IMR-90 (cell line): ENCODE measurements around the gene PMPCA. TPM values are rescaled to one million over a fixed set of nuclear protein-coding genes. Genes with fewer than 3 reads are reported as not detected.

Experiments used
- ATAC-seq: fragments of 200-7000 bp; cut with Tn5 transposase; 2 replicates; pipeline ENCODE4 v1.9.1; 2020; ENCODE audit warnings: low read depth, mild to moderate bottlenecking, moderate library complexity
- BruUV-seq: library from RNA; stranded (reverse); fragments of 400-500 nt; replicated peaks from 2 replicates; lab custom pipeline; 2021; lab: Mats Ljungman, UMichigan
- CTCF ChIA-PET: fragments of 300-600 bp; formaldehyde crosslinking; extraction: SDS; loops from one replicate; lab custom pipeline; 2021; ENCODE audit warnings: antibody characterized with exemption; lab: Yijun Ruan, JAX
- POLR2A ChIA-PET: fragments of 300-600 bp; sonication (Branson Sonifier 250); formaldehyde crosslinking; loops from one replicate; lab custom pipeline; 2022; ENCODE audit warnings: antibody characterized with exemption; ENCODE audit not compliant: unreplicated experiment; lab: Charles Lee
- DNase-seq: peaks from one replicate; pipeline ENCODE4 v3.0.0; 2013
- H2AFZ ChIP-seq: replicated peaks from 2 replicates; pipeline ENCODE3; 2013; ENCODE audit warnings: low read length, mild to moderate bottlenecking; ENCODE audit not compliant: poor library complexity
- H2AK5ac ChIP-seq: 2 replicates; pipeline ENCODE4 v1.6.1; 2013; ENCODE audit warnings: low read depth, low read length, inconsistent platforms
- H2AK9ac ChIP-seq: replicated peaks from 2 replicates; pipeline ENCODE3; 2013; ENCODE audit warnings: mild to moderate bottlenecking, low read depth, low read length, moderate library complexity; ENCODE audit not compliant: poor library complexity
- H2BK120ac ChIP-seq: 2 replicates; pipeline ENCODE4 v1.6.1; 2013; ENCODE audit warnings: low read depth, low read length, inconsistent platforms
- H2BK15ac ChIP-seq: 3 replicates; pipeline ENCODE4 v1.6.1; 2013; ENCODE audit warnings: low read depth, low read length, inconsistent platforms
- H2BK20ac ChIP-seq: 2 replicates; pipeline ENCODE4 v1.6.1; 2013; ENCODE audit warnings: low read depth, mild to moderate bottlenecking, inconsistent platforms, low read length, moderate library complexity
- H2BK5ac ChIP-seq: 2 replicates; pipeline ENCODE4 v1.6.1; 2013; ENCODE audit warnings: mild to moderate bottlenecking, low read depth, low read length, inconsistent platforms; ENCODE audit not compliant: poor library complexity, severe bottlenecking
- H3K14ac ChIP-seq: replicated peaks from 2 replicates; pipeline ENCODE4 v1.6.1; 2013; ENCODE audit warnings: low read depth, low read length, inconsistent platforms
- H3K18ac ChIP-seq: 2 replicates; pipeline ENCODE4 v1.6.1; 2013; ENCODE audit warnings: low read depth, low read length, control low read depth
- H3K23ac ChIP-seq: 2 replicates; pipeline ENCODE4 v1.6.1; 2013; ENCODE audit warnings: low read depth, low read length, inconsistent platforms
- H3K27ac ChIP-seq: 2 replicates; pipeline ENCODE4 v1.5.1; 2013; ENCODE audit warnings: mild to moderate bottlenecking, control low read depth, low read length; ENCODE audit not compliant: insufficient read depth
- H3K27me3 ChIP-seq: 2 replicates; pipeline ENCODE4 v1.6.1; 2013; ENCODE audit warnings: low read length; ENCODE audit not compliant: control insufficient read depth, insufficient read depth
- H3K36me3 ChIP-seq: 2 replicates; pipeline ENCODE4 v1.6.1; 2013; ENCODE audit warnings: low read length, mixed read lengths; ENCODE audit not compliant: control insufficient read depth, insufficient read depth
- H3K4ac ChIP-seq: 2 replicates; pipeline ENCODE4 v1.6.1; 2013; ENCODE audit warnings: low read depth, low read length, inconsistent platforms
- H3K4me1 ChIP-seq: 2 replicates; pipeline ENCODE4 v1.6.1; 2013; ENCODE audit warnings: low read length, mixed read lengths; ENCODE audit not compliant: control insufficient read depth, insufficient read depth
- H3K4me2 ChIP-seq: 2 replicates; pipeline ENCODE4 v1.6.1; 2013; ENCODE audit warnings: low read depth, mild to moderate bottlenecking, control low read depth, low read length, moderate library complexity
- H3K4me3 ChIP-seq: 2 replicates; pipeline ENCODE4 v1.5.1; 2013; ENCODE audit warnings: low read depth, mild to moderate bottlenecking, control low read depth, low read length, moderate library complexity; ENCODE audit not compliant: insufficient read depth
- H3K56ac ChIP-seq: 2 replicates; pipeline ENCODE4 v1.6.1; 2013; ENCODE audit warnings: low read length, inconsistent platforms; ENCODE audit not compliant: insufficient read depth; ENCODE audit errors: extremely low read depth
- H3K79me1 ChIP-seq, 2 experiments: 2 replicates each; pipeline ENCODE4 v1.6.1; 2013; ENCODE audit warnings: low read length in 2 of 2, inconsistent platforms in 1 of 2, low read depth in 1 of 2
- H3K9ac ChIP-seq: 2 replicates; pipeline ENCODE4 v1.6.1; 2013; ENCODE audit warnings: low read depth, low read length, control low read depth
- H3K9me1 ChIP-seq: 2 replicates; pipeline ENCODE4 v1.6.1; 2013; ENCODE audit warnings: low read length, inconsistent platforms; ENCODE audit not compliant: insufficient read depth
- H3K9me3 ChIP-seq: 2 replicates; pipeline ENCODE4 v1.6.1; 2013; ENCODE audit warnings: low read length; ENCODE audit not compliant: control insufficient read depth, insufficient read depth
- H4K20me1 ChIP-seq: 2 replicates; pipeline ENCODE4 v1.6.1; 2013; ENCODE audit warnings: low read length, inconsistent platforms; ENCODE audit not compliant: insufficient read depth
- H4K5ac ChIP-seq: 2 replicates; pipeline ENCODE4 v1.6.1; 2013; ENCODE audit warnings: mild to moderate bottlenecking, low read depth, low read length, control low read depth
- H4K8ac ChIP-seq, 2 experiments: 2 replicates each; pipeline ENCODE4 v1.6.1; 2013; ENCODE audit warnings: low read depth in 2 of 2, low read length in 2 of 2, control low read depth in 1 of 2, inconsistent platforms in 1 of 2
- H4K91ac ChIP-seq: 2 replicates; pipeline ENCODE4 v1.6.1; 2013; ENCODE audit warnings: low read depth, low read length, inconsistent platforms; ENCODE audit not compliant: insufficient read depth
- BHLHE40 ChIP-seq: fragments of 150-350 bp; IDR thresholded peaks from 2 replicates; pipeline ENCODE4 v1.6.1; 2016; ENCODE audit warnings: mild to moderate bottlenecking, low read depth, low read length
- CEBPB ChIP-seq: IDR thresholded peaks from 2 replicates; pipeline ENCODE4 v1.6.1; 2012; ENCODE audit warnings: low read depth, low read length, improper control_type of control experiment
- CHD1 ChIP-seq: IDR thresholded peaks from 2 replicates; pipeline ENCODE4 v1.6.1; 2012; ENCODE audit warnings: low read depth, low read length, improper control_type of control experiment
- ELK1 ChIP-seq: fragments of 150-350 bp; IDR thresholded peaks from 2 replicates; pipeline ENCODE4 v1.6.1; 2016; ENCODE audit warnings: low read depth, mild to moderate bottlenecking, low read length, moderate library complexity, borderline replicate concordance
- FOS ChIP-seq: fragments of 150-350 bp; IDR thresholded peaks from 2 replicates; pipeline ENCODE4 v1.6.1; 2016; ENCODE audit warnings: low read depth, low read length
- MAFK ChIP-seq: IDR thresholded peaks from 2 replicates; pipeline ENCODE4 v1.6.1; 2012; ENCODE audit warnings: low read depth, low read length, improper control_type of control experiment
- MAZ ChIP-seq: IDR thresholded peaks from 2 replicates; pipeline ENCODE4 v1.6.1; 2012; ENCODE audit warnings: low read depth, mild to moderate bottlenecking, low read length, improper control_type of control experiment, moderate library complexity, borderline replicate concordance
- MXI1 ChIP-seq: IDR thresholded peaks from 2 replicates; pipeline ENCODE4 v1.6.1; 2012; ENCODE audit warnings: low read depth, mild to moderate bottlenecking, low read length, moderate library complexity, borderline replicate concordance
- NFE2L2 ChIP-seq: fragments of 150-350 bp; IDR thresholded peaks from 2 replicates; pipeline ENCODE4 v1.6.1; 2016; ENCODE audit warnings: low read depth, mild to moderate bottlenecking, low read length
- POLR2A ChIP-seq: IDR thresholded peaks from 2 replicates; pipeline ENCODE4 v1.6.1; 2012; ENCODE audit warnings: mild to moderate bottlenecking, low read depth, low read length
- RAD21 ChIP-seq: IDR thresholded peaks from 2 replicates; pipeline ENCODE4 v1.6.1; 2012; ENCODE audit warnings: low read length, improper control_type of control experiment
- RCOR1 ChIP-seq: IDR thresholded peaks from 2 replicates; pipeline ENCODE4 v1.6.1; 2012; ENCODE audit warnings: mild to moderate bottlenecking, low read length, improper control_type of control experiment; ENCODE audit not compliant: insufficient replicate concordance
- RFX5 ChIP-seq: IDR thresholded peaks from 2 replicates; pipeline ENCODE4 v1.8.0; 2012; ENCODE audit warnings: low read depth, mild to moderate bottlenecking, low read length, moderate library complexity
- SMC3 ChIP-seq: fragments of 150-350 bp; IDR thresholded peaks from 2 replicates; pipeline ENCODE4 v1.6.1; 2016; ENCODE audit warnings: low read depth, mild to moderate bottlenecking, antibody characterized with exemption, low read length, moderate library complexity
- USF2 ChIP-seq: fragments of 150-350 bp; IDR thresholded peaks from 2 replicates; pipeline ENCODE4 v1.6.1; 2017; ENCODE audit warnings: mild to moderate bottlenecking, antibody characterized with exemption, low read length, low read depth
- WGBS, 2 experiments: methylation state at CpG; one replicate each; pipeline versions ENCODE4 v1.1.5 to v1.1.7; 2013; ENCODE audit warnings: missing lambda C conversion rate in 2 of 2; ENCODE audit not compliant: insufficient read length in 1 of 2; ENCODE audit errors: extremely low coverage in 2 of 2; 5-methylcytosine and 5-hydroxymethylcytosine counted together
- dilution Hi-C: fragments of 300-500 bp; cut with HindIII; formaldehyde crosslinking; loops from one replicate; pipeline ENCODE4 v1.14.3; 2018; ENCODE audit warnings: low sequenced_read_pairs; ENCODE audit not compliant: unreplicated experiment
- in situ Hi-C: fragments of 300-500 bp; cut with MboI; formaldehyde crosslinking; loops from 3 replicates; pipeline ENCODE4 v1.14.3; 2019; ENCODE audit warnings: low sequenced_read_pairs, inconsistent platforms, mixed read lengths
- intact Hi-C: fragments of 100-400 bp; cut with micrococcal nuclease; formaldehyde crosslinking; loops from 2 replicates; pipeline ENCODE4 v1.10.0; 2022
- polyA plus RNA-seq, 3 experiments: library from polyadenylated mRNA; depleted of rRNA; stranded (reverse); fragments of >200 nt; gene quantifications; 2 replicates each; pipeline ENCODE4 v1.2.3, GENCODE V29; 2012; ENCODE audit warnings: low replicate concordance in 1 of 3
- total RNA-seq: library from RNA; depleted of rRNA; stranded (reverse); fragments of >200 nt; gene quantifications from 2 replicates; pipeline ENCODE4 v1.2.3, GENCODE V29; 2012

Gene PMPCA
- total and polyA plus RNA-seq, 2 of the 4 experiments (the other 2 are of a cell fraction) = 62.6 to 95.8 TPM

GRCh38 chr9:136418182-136419091 is 8.0 kb downstream of the PMPCA start:
- Histone ChIP-seq H3K79me1 (peaks cover 4 to 29% of the 10 kb centered on the region in 2 experiments; a peak in 2 of 4 replicates), H3K4ac (no peak overlapping the region), H4K8ac (no peak overlapping the region), H4K91ac (no peak overlapping the region), H3K23ac (no peak overlapping the region), H3K4me2 (no peak overlapping the region), H3K4me3 (no peak overlapping the region), H3K9me1 (peaks cover 4% of the 10 kb centered on the region; the same call in 1 of the 2 replicates), H3K36me3 (peaks cover 81% of the 10 kb centered on the region), H2BK20ac (no peak overlapping the region), H4K5ac (no peak overlapping the region), H3K14ac (no peak overlapping the region), H4K20me1 (0 out of 2 replicates have a peak, but pooled peaks cover 6% of the 10 kb centered on the region), H3K27me3 (no peaks in the 10 kb centered on the region), H2AFZ (peak overlapping the region; percentile 43), H3K27ac (no peak overlapping the region), H3K4me1 (no peaks in the 10 kb centered on the region), H2AK5ac (no peak overlapping the region), H3K9ac (no peak overlapping the region), H3K56ac (no peak overlapping the region), H2BK5ac (no peak overlapping the region), H2BK120ac (no peak overlapping the region), H3K18ac (no peak overlapping the region), H3K9me3 (no peaks in the 10 kb centered on the region), H2AK9ac (no peak overlapping the region), H2BK15ac (no peak overlapping the region)
- ChIA-PET CTCF (no interaction called here), POLR2A (interaction anchor here (0.6 kb wide), 1 partner anchor 9 kb away, joined by 9 read pairs; no protein-coding TSS in a partner anchor)
- in situ Hi-C loops (no loop called here), intact Hi-C loops (no loop called here), dilution Hi-C loops (no loop called here)
- 98% methylated on average over 40 of the region's 48 CpGs; no CpG with 5 or more reads in 1 of the 2 experiments for WGBS, 2 experiments
- no peak for ATAC-seq
- DNase-seq = no peak
- no TSS peak for BruUV-seq
- no peak for TF ChIP-seq CHD1
- no peak for TF ChIP-seq ELK1
- no peak for TF ChIP-seq NFE2L2
- no peak for TF ChIP-seq MAFK
- TF ChIP-seq RCOR1 = no peak
- TF ChIP-seq BHLHE40 = no peak
- no peak for TF ChIP-seq SMC3
- TF ChIP-seq RAD21 = no peak
- no peak for TF ChIP-seq RFX5
- TF ChIP-seq CEBPB = no peak
- TF ChIP-seq MAZ = no peak
- TF ChIP-seq MXI1 = no peak
- TF ChIP-seq USF2 = no peak
- no peak for TF ChIP-seq FOS
- no peak for TF ChIP-seq POLR2A
